Vagina (tissue), 2 donors: ENCODE data around the gene DNAAF9.

Source experiments
- CTCF ChIP-seq, 3 experiments: fragments of 450-650 bp in 2 of 3; fragments of 200-600 bp in 1 of 3; sonication (generic) in 1 of 3; IDR thresholded peaks; one replicate each; pipeline ENCODE4 v1.5.1; 2017 to 2019; ENCODE audit warnings: antibody characterized with exemption in 3 of 3, mild to moderate bottlenecking in 2 of 3, moderate library complexity in 2 of 3
- POLR2A ChIP-seq, 2 donors: fragments of 450-650 bp; IDR thresholded peaks; one replicate each; pipeline ENCODE4 v1.6.1; 2017; ENCODE audit warnings: antibody characterized with exemption in 2 of 2, mild to moderate bottlenecking in 2 of 2, moderate library complexity in 2 of 2
- POLR2AphosphoS5 ChIP-seq, 2 donors: sonication (generic); formaldehyde crosslinking; IDR thresholded peaks; one replicate each; pipeline ENCODE4 v1.9.0; 2017; ENCODE audit warnings: antibody characterized with exemption in 2 of 2, mild to moderate bottlenecking in 2 of 2, low read depth in 1 of 2; ENCODE audit not compliant: insufficient read depth in 1 of 2

- no peak for TF ChIP-seq POLR2A (IDR thresholded peaks at IDR 0.05)
- TF ChIP-seq CTCF (IDR thresholded peaks at IDR 0.05) = no peak
- TF ChIP-seq POLR2AphosphoS5 (IDR thresholded peaks at IDR 0.05; ENCODE audit: insufficient read depth in 1 of 2, low read depth in 1 of 2) = no peak
Measured at GRCh38 chr20:3447321-3447720, 39.9 kb upstream of the DNAAF9 start.
